Stimulated activated CD4-positive, alpha-beta T cell treated with anti-CD3 and anti-CD28 coated beads, Interleukin-1b, Interleukin-23, amount 100 ng/mL, for 4 hours (primary cell): ENCODE data around the gene KRTAP5-11.
"Not testable (repeated sequence)": the region's sequence is repeated elsewhere in the genome, so short reads cannot be mapped to it uniquely, and the experiment has no call there.

Experiments
- DNase-seq, 2 donors: peaks; one replicate each; pipeline ENCODE4 v3.0.0-alpha.2; 2020; ENCODE audit warnings: low read depth in 2 of 2

KRTAP5-11 gene

DNA sequence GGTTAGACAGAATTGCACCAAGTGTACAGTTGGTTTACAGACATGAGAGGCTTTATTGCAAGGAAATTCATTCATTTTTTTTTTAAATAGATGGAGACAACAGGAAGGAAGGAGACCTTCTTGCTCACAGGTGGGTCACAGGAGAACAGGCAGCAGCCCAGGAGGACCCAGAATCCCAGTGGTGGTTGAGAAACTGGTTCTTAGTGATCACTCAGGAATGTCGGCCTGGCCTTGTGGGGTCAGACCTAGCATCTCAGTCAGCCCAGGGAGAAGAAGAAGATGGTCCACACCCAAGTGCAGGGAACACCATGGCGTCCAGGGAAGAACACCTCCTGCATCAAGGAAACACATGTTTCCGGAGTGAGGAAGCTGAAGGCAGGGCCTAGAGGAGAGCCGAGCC is 849 bp downstream of the KRTAP5-11 start:
- DNase-seq: no peak

DNA sequence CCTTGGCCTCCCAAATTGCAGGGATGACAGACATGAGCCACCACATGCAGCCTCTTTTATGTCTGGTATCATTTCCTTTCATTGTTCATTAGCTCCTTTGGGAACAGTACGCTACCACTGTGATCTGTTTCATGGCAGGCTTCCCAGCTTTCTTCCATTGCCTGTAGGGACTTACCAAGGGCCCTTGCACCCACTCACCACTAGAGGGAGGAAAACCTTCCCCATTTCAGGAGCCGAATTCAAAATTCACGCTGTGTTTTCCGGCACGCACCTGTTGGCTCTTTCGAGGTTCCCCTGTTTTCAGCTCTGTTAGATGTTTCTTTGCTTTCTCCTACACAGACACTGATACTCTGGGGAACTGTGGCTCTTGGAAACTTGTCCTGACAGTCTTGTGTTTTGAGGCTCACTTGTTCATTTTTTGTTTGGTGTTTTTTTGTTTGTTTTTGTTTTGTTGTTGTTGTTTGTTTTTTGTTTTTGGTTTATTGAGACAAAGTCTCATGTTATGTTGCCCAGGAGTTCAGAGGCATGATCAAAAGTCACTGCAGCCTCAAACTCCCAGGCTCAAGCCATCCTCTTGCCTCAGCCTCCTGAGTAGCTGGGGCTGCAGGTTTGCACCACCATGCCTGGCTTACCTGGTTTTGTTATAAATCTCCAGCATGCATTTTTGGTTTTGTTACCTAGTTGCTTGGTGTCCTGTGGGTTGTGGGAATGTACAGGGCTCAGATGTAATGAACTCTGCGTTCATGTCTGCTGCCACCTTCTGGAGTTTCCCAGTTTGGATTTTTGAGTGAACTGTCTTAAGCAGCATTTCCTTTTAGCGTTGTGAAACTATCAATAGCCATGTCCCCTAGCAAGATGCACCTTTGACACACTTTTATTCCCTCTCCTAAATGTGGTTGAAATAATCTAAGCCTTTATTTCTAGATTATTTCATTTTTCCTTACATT is 2.3 kb downstream of the KRTAP5-11 start:
- DNase-seq: no peak

DNA sequence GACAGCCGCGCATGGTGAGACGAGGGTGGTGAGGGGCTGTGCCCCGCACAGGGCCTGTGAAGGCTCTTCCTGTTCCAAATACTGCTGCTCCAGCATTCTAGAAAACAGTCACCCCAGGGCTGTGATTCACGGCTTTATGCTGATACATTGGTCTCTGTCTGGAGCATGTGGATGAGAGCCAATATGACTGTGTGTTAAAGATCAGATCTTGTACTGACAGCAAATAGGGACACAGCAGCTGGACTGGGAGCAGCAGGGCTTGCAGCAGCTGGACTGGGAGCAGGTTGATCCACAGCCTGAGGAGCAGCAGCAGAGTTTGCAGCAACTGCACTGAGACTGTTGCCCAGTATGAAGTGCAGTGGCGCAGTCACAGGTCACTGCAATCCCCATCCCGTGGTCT is 3.2 kb downstream of the KRTAP5-11 start:
- DNase-seq: not testable (repeated sequence)

DNA sequence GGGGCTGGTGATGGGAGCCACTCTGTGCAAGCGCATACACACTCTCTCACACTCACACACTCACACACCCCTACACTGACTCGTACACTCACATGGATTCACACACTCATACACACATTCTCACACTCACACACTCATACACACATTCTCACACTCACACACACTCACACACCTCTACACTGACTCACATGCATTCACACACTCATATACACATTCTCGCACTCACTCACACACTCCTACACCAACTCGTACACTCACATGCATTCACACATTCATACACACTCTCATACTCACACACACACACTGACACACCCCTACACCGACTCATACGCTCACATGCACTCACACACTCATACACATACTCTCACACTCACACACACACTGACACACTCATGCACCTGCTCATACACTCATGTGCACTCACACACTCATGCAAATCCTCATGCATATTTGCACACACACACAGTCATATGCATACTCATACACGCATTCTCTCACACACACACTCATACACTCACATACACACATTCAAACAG is 5.1 kb downstream of the KRTAP5-11 start:
- DNase-seq: no peak

DNA sequence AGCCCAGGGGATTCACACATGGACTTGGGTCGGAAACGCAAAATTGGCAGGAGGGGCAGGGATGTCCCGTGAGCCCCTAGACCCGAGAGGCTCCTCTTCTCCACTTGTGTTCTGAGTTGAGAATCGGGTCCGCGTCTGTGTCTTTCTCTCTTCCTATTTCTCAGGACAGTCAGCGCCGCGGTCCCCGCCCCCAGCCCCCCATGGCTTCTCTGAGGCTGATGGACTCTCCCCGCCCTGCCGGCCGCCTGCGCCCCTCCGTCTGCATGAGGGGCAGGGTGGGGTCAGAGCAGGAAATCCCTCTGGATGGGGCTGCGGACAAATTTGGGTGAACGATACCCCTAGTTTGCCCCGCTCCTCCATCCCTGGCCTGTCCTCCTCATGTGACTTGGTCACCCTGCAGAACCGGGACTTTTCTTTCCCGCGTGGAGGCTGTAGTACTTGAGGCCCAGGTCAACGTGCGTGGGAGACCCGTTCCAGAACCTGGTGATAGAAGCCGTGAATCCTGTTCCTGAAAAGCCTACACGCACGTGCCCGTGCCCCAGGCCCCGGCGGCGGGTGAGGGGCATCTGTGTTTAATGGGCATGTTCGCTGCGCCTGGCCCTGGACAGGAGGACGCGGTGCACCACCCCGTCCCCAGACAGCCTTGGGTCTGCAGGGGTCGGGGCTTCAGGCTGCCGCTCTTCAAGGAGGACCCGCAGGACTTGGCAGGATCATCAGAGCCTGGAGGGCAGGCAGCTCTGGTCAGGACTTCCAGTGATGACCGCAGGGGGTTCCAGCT is 5.8 kb downstream of the KRTAP5-11 start:
- not testable (repeated sequence) for DNase-seq

DNA sequence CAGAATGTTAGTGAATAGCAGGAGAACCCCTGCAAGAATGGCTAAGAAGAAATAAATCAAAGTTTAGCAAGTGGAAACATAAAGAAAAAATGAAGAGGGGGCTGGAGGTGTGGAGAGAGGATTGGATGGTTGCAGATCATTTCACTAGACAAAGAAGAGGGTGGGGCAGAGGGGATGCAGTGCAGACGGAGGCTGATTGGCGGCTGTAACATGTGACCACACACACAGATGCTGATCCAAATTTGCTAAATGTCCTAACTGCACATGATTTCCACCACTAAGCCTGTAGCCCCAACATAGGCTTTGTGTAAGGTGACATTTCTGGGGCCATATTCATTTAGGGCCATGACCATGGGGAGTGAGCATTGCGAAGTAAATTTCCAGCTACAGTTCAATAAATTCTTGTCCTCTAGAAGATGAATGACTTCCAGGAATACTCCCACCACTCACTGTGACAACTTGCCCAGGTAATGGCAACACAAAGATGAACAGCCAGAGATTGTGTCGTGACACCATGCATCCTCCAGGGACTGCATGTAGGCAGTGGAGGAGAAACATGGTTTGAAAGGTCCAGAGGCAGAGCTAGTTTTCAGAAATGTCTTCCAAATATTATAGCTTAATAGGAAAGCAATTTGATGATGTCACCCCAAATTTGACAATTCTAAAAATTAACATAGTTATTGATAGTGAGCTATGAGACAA is 6.8 kb downstream of the KRTAP5-11 start:
- no peak for DNase-seq

DNA sequence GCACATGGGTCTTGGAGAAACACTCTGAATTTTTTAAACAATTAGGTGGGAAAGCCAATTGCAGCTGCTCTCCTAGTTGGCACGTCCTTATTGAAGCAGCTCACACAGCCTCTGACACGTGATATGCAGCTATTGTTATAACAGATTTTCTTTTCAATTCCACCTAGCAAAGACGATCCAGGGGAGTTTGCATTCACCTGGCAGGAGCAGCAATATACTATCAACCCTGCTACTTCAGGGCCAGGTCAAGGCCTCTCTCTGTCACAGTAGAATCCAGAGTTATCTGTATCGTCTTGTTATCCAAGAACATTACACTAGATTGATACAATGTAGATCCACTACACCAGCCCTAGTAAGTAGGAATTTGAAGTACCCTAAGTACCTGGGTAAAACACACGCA is 8.3 kb downstream of the KRTAP5-11 start:
- DNase-seq: no peak

DNA sequence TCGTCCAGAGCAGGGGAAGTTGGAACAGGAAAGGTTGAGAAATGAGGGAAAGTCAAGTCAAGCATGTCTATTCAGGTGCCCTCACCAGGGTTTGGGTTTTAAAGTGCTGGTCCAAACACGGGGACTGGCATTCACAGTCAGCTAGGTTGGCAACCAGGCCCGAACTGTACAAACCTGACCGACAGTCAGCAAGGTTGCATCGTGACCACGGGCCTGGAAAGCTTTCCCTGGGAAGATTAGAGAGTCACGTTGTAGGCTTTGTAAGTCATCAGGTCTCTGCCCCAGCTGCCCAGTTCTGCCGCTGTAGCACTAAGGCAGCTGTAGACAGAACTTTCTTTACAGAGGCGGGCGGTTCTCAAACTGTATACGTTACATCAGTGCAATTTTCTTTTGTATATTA is 9.9 kb downstream of the KRTAP5-11 start:
- DNase-seq: no peak

DNA sequence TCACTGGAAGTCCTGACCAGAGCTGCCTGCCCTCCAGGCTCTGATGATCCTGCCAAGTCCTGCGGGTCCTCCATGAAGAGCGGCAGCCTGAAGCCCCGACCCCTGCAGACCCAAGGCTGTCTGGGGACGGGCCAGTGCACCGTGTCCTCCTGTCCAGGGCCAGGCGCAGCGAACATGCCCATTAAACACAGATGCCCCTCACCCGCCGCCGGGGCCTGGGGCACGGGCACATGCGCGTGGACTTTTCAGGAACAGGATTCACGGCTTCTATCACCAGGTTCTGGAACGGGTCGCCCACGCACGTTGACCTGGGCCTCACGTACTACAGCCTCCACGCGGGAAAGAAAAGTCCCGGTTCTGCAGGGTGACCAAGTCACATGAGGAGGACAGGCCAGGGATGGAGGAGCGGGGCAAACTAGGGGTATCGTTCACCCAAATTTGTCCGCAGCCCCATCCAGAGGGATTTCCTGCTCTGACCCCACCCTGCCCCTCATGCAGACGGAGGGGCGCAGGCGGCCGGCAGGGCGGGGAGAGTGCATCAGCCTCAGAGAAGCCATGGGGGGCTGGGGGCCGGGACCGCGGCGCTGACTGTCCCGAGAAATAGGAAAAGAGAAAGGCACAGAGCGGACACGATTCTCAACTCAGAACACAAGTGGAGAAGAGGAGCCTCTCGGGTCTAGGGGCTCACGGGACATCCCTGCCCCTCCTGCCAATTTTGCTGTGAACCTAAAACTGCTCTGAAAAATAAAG is 11.4 kb downstream of the KRTAP5-11 start:
- DNase-seq: not testable (repeated sequence)

DNA sequence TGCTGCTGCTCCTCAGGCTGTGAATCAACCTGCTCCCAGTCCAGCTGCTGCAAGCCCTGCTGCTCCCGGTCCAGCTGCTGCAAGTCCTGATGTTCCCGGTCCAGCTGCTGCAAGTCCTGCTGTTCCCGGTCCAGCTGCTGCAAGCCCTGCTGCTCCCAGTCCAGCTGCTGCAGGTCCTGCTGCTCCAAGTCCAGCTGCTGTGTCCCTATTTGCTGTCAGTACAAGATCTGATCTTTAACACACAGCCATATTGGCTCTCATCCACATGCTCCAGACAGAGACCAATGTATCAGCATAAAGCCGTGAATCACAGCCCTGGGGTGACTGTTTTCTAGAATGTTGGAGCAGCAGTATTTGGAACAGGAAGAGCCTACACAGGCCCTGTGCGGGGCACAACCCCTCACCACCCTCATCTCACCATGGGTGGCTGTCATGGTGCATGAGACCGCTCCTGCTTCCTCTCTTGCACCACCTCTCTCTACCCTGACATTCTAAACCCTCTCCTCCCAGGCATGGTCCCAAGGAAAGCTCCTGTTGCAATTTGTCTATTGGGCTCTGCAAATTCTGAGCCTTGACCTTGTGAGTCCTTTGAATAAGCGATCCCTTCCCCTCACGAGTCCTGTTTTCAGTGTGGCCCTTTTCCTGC is 13.8 kb downstream of the KRTAP5-11 start:
- DNase-seq: no peak

DNA sequence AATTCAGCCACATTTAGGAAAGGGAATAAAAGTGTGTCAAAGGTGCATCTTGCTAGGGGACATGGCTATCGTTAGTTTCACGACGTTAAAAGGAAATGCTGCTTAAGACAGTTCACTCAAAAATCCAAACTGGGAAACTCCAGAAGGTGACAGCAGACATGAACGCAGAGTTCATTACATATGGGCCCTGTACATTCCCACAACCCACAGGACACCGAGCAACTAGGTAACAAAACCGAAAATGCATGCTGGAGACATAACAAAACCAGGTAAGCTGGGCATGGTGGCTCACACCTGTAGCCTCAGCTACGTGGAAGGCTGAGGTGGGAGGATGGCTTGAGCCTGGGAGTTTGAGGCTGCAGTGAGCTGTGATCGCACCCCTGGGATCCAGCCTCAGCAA is 15.0 kb downstream of the KRTAP5-11 start:
- not testable (repeated sequence) for DNase-seq

DNA sequence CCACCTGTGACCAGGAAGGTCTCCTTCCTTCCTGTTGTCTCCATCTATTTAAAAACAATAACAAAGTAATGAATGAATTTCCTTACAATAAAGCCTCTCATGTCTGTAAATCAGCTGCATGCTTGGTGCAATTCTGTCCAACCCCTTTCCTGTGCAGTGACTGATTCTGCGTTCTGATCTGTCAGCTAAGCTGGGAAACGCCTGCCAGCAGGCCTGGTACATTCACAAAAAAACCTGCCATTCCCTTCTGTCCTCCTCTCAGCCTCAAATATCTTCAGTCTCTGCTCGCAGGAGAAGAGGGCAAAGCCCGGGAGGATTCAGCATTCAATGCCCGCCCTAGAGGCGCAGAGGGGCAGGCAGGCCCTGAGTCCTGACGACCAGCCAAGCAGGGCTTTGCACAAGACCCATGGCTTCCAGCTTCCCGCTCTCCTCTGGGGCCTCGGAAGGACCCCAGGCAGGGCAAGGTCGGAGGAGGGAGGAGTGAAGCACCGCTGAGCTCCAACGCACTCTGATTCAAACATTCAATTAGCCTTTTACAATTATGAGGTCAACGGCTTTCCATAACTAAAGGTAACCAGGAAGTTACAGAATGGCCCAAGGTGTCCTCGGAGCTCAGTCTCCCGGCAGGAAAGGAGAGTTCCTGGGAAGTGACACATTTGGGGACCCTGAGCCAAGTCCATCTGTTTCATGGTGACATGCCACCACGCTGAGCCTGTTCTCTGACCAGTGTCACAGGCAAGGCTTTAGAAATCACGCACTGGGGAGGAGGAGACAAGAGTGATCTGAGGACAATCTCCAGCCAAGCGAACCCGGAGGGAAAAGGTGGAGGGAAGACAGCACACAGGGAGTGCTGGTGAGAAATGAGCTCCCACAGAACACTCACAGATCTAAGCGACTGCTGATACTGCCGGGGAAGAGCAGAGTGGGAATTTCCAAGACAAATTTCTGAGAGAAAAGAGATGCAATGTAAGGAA is 15.8 kb downstream of the KRTAP5-11 start:
- DNase-seq: not testable (repeated sequence)

DNA sequence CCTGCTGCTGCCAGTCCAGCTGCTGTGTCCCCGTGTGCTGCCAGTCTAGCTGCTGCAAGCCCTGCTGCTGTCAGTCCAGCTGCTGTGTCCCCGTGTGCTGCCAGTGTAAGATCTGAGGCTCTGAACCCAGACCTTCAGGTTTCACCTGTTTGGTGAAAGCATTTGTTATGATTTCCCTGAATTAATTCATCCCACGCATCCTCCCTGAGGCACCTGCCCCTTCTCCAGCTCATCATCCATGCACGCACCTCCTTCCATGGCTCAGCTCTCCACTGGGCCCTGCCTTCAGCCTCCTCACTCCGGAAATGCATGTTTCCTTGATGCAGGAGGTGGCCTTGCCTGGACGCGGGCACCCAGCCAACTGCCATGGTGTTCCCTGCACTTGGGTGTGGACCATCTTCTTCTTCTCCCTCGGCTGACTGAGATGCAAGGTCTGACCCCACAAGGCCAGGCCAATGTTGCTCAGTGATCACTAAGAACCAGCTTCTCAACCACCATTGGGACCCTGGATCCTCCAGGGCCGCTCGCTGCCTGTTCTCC is 16.5 kb downstream of the KRTAP5-11 start:
- no peak for DNase-seq

DNA sequence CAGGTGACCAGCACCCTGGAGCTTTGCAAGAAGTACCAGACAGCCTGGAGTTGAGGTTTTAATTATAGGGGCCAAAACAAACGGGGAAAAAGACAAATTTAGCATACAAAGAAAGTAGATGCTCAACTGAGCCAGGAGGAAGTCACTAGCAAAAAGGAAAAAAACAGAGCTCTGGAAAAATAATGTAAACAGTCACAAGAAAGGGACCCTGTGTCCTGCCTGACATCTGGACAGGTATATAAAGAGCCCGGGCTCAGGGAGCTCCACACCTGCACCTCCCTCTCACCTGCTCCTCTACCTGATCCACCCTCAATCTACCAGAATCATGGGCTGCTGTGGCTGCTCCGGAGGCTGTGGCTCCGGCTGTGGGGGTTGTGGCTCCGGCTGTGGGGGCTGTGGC is 17.4 kb downstream of the KRTAP5-11 start, which contains the start of gene KRTAP5-10:
KRTAP5-10 (plus strand) TSS at position 301 of the 400 bp plus-strand sequence; CDS start at position 326, 25 bp downstream.
- DNase-seq: no peak

DNA sequence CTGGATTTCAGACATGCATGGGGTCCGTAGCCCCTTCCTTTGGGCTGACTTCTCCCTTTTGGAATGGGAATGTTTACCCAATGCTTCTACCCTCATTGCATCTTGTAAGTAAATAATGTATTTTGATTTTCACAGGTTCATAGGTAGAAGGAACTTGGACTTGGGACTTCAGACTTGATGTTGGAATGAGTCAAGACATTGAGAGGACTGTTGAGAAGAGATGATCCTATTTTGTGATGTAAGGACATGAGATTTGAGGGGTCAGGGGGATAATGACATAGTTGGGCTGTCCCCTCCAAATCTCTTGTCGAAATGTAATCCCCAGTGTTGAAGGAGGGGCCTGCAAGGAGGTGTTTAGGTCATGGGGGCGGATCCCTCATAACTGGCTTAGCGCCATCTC is 18.2 kb downstream of the KRTAP5-11 start:
- DNase-seq: no peak

DNA sequence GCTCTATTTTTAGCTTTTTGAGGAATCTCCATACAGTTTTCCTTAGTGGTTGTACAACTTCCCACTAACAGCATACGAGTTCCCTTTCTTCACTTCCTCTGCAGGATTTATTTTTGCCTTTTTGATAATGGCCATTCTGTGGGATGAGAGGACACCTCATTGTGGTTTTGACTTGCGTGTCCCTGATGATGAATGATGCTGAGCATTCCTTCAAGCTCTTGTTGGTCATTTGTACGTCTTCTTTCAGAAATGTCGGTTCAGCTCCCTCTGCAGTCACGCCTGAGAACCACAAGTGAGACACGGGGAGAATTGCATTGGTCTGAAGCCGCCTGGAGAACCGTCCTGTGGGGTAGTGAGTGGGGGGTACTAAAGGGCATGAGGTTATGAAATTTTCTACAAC is 19.3 kb downstream of the KRTAP5-11 start:
- no peak for DNase-seq

DNA sequence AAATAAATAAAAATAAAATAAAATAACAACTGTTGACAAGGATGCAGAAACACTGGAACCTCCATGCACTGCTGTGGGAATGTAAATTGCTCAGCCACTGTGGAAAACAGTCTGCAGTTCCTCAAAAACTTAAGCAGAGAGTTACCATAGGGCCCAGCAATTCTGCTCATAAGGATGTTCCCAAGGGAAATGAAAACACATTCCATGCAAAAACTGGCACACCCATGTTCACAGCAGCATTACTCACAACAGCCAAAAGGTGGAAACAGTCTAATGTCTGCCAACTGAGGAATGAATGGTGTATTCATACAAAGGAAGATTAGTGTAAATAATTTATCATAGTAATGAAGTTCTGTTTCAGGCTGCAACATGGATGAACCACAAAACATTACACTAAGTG is 20.6 kb downstream of the KRTAP5-11 start:
- DNase-seq: no peak

DNA sequence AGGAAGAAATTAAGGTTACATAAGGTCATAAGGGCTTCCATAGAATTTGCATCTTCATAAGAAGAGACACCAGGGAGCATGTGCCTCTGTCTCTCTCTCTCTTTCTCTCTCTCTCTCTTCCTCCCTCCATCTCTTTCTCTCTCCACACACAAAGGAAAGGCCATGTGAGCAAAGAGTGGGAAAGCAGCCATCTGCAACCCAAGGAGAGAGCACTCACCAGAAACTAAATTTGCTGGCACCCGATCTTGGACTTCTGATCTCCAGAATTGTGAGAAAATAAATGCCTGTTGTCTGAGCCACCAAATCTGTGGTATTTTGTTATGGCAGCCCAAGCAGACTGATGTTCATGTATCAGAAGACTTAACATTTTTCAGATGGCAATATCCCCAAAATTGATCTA is 23.7 kb downstream of the KRTAP5-11 start:
- no peak for DNase-seq

DNA sequence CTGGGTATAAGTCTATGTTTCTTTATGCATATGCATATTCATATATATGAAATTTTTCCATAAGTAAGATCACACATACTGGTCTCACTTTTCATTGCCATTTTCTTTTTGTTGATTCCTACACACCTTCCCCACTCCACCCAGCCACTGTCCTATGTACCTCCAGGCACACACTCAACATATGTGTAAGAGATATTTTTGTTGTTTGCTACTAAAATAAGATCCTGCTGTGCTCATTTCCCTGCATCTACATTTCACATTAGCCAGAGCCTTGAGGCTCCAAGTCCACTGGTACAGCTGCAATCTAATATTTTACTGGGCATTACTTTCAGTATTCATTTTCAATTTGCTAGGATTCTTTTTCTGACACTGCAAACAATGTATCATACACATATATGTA is 25.4 kb downstream of the KRTAP5-11 start:
- DNase-seq: no peak
